HL-60 (cell line): ENCODE measurements around the gene FGF1.

Experiments used
- POLR2AphosphoS5 ChIP-seq: IDR thresholded peaks from 2 replicates; pipeline ENCODE4 v1.6.1; 2012; ENCODE audit warnings: low read depth
- TF ChIP-seq, protein P1 (sequence below): IDR thresholded peaks from one replicate; pipeline ENCODE4 v1.5.1; 2011; ENCODE audit warnings: low read length, control low read depth, inconsistent platforms; ENCODE audit not compliant: insufficient read depth
- TF ChIP-seq, protein P2 (sequence below): IDR thresholded peaks from 2 replicates; pipeline ENCODE4 v1.6.1; 2012; ENCODE audit warnings: low read depth; ENCODE audit not compliant: insufficient replicate concordance

DNA sequence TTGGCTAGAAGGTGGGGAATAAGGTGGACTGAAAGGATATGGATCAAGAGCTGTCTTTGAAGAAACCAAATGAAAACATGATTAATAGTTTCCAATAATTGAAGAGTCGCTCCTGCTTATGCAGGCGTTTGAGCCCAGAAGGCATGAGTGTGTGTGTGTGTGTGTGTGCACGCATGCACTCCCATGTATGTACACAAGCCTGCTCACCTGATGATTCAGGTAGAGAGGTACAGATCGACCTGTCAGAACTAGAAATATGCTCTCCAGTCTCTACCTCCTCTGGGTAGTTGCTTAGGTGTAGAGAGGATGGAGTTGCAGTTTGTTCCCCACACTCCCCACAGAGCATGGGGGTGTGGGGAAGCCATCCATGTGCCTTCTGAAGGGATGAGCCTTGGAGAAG lies 1.1 kb upstream of the FGF1 start:
- TF ChIP-seq, protein P1, sequence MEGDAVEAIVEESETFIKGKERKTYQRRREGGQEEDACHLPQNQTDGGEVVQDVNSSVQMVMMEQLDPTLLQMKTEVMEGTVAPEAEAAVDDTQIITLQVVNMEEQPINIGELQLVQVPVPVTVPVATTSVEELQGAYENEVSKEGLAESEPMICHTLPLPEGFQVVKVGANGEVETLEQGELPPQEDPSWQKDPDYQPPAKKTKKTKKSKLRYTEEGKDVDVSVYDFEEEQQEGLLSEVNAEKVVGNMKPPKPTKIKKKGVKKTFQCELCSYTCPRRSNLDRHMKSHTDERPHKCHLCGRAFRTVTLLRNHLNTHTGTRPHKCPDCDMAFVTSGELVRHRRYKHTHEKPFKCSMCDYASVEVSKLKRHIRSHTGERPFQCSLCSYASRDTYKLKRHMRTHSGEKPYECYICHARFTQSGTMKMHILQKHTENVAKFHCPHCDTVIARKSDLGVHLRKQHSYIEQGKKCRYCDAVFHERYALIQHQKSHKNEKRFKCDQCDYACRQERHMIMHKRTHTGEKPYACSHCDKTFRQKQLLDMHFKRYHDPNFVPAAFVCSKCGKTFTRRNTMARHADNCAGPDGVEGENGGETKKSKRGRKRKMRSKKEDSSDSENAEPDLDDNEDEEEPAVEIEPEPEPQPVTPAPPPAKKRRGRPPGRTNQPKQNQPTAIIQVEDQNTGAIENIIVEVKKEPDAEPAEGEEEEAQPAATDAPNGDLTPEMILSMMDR: no peak
- TF ChIP-seq POLR2AphosphoS5: no peak
- TF ChIP-seq, protein P2, sequence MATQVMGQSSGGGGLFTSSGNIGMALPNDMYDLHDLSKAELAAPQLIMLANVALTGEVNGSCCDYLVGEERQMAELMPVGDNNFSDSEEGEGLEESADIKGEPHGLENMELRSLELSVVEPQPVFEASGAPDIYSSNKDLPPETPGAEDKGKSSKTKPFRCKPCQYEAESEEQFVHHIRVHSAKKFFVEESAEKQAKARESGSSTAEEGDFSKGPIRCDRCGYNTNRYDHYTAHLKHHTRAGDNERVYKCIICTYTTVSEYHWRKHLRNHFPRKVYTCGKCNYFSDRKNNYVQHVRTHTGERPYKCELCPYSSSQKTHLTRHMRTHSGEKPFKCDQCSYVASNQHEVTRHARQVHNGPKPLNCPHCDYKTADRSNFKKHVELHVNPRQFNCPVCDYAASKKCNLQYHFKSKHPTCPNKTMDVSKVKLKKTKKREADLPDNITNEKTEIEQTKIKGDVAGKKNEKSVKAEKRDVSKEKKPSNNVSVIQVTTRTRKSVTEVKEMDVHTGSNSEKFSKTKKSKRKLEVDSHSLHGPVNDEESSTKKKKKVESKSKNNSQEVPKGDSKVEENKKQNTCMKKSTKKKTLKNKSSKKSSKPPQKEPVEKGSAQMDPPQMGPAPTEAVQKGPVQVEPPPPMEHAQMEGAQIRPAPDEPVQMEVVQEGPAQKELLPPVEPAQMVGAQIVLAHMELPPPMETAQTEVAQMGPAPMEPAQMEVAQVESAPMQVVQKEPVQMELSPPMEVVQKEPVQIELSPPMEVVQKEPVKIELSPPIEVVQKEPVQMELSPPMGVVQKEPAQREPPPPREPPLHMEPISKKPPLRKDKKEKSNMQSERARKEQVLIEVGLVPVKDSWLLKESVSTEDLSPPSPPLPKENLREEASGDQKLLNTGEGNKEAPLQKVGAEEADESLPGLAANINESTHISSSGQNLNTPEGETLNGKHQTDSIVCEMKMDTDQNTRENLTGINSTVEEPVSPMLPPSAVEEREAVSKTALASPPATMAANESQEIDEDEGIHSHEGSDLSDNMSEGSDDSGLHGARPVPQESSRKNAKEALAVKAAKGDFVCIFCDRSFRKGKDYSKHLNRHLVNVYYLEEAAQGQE: no peak
